RPMI8226 (cell line): Measurements from ENCODE around the gene RAET1G.
"Not testable (repeated sequence)": the region's sequence is repeated elsewhere in the genome, so short reads cannot be mapped to it uniquely, and the experiment has no call there.

ENCODE experiments used
- DNase-seq: peaks from one replicate; pipeline ENCODE4 v3.0.0-alpha.2; 2015

RAET1G gene

GRCh38 chr6:149953390-149953789, 30.5 kb upstream of the RAET1G start:
- DNase-seq = not testable (repeated sequence)

DNA sequence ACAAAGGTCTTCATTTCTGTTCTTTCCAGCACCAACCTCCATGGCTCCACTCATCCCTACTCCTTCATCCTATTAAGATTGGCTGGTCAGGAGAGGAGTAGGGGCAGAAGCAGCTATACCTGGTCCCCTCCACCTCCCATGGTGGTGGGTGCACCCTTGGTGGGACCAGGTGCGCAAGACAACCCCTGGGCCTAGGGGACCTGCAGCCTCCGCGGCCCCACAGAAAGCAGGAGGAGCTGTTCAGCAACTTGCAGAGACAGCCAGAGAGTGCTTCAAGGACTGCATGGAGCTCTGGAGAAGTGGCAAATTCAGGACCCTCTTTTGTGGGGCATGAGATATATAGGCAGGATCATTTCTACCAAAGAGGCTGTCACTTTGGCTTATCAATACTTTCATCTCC, 28.7 kb upstream of the RAET1G start:
- DNase-seq = no peak

DNA sequence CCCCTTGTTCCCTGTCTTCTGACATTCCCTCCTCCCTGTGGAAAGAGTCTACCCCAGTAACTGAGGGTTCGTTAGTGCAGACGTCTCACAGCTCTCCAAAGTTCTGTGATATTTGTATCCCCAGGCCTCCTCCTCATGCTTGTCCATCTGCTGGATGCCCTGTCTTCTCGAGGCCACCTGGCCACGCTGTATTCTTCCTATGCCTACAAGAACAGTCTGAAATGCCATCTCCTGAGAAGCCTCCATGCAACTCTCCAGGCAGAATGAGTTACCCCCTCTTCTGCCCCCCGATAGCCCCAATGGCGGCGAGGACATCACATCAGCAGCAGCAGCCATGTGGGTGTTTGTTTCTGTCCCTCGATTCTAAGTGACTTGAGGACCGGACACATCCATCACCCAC, 28.2 kb upstream of the RAET1G start:
- no peak for DNase-seq

- DNase-seq = no peak
Measured at GRCh38 chr6:149950423-149950822, 27.5 kb upstream of the RAET1G start.

DNA sequence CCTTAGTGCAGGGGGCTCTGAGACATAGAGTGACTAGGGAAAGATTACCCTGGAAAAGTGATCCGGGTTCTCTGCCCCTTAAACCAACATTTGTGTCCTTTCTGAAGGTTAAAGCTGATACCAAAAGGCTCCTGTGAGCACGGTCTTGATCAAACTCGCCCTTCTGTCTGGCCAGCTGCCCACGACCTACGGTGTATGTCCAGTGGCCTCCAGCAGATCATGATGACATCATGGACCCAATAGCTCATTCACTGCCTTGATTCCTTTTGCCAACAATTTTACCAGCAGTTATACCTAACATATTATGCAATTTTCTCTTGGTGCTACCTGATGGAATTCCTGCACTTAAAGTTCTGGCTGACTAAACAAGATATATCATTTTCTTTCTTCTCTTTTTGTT, 25.7 kb upstream of the RAET1G start:
- no peak for DNase-seq

DNA sequence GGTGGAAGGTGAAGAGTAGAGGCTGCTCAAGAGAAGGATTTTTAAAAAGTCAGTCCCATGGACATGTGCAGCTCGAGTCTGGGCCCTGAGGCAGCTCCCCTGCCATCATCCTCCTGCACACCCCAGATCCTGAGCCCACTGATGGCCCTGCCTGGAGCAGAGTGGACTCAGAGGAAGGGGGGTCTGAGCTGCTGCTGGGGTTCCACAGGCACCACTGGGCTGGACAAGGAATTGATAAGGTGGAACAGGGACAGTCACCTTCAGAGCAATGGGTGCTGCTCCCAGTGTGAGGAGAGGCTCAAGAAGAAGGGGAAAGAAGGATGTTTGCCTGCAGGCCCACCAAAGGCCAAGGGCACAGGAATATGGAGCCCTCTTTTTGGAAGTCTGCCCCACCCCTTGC, 25.1 kb upstream of the RAET1G start:
- no peak for DNase-seq

DNA sequence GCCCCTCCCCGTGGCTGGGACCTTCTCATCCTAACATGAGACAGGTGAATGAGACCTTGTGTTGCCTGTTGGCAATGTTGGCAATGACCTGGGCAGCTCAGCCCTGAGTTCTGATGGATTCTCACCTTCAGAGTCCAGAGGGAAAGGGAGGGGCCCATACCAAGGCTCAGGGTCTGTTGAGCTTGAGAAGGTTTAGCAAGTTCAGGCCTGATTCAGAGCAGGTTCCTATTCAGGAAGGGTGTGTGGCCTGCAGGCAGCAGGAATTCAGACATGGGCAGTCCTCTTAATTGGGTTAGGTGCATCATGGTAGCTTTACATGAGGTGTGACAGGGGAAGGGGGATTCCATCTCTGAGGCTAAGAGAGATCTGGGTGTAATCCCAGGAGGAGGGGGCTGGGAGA, 24.6 kb upstream of the RAET1G start:
- DNase-seq = not testable (repeated sequence)

DNA sequence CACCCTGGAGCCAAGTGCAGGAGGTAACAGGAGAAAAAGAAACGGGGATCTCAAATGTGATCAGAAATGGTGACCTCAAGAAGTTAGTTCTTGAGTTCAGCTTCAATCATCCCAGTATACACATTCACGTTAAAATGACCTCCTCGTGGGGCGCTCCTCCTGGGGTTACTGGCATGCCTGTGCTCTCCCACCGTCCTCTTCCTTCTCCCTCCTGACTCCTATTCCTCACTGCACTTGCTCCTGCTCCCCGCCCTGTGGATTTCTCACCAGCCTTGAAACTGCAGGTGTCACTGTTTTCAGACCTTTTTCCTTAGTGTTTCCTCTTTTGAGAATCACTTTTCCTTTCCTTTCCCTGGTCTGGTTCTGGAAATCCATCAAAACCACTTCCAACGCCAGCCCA, 23.7 kb upstream of the RAET1G start:
- DNase-seq = not testable (repeated sequence)

- DNase-seq = not testable (repeated sequence)
Measured at GRCh38 chr6:149945276-149945675, 22.4 kb upstream of the RAET1G start.

DNA sequence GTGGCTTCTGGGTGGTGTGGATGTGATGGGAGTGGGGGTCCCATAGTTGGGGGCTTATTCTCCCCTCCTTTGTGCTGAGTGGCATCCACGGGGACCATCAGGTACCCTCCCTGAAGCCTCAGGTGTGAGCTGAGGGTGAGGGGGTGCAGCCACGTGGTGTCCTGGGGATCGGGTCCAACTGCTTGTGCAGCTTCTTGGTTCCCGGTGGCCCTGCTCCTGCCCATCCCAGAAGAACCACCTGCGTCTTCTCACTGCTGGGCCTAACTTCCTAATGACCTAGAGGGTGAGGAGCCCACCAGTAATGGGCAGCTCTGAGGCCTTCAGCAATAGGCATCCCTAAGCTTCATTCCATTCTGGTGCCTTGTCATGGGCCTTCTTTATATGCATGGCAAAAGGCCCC, 20.4 kb upstream of the RAET1G start:
- not testable (repeated sequence) for DNase-seq

GRCh38 chr6:149942461-149942829, 19.5 kb upstream of the RAET1G start:
- DNase-seq = no peak

DNA sequence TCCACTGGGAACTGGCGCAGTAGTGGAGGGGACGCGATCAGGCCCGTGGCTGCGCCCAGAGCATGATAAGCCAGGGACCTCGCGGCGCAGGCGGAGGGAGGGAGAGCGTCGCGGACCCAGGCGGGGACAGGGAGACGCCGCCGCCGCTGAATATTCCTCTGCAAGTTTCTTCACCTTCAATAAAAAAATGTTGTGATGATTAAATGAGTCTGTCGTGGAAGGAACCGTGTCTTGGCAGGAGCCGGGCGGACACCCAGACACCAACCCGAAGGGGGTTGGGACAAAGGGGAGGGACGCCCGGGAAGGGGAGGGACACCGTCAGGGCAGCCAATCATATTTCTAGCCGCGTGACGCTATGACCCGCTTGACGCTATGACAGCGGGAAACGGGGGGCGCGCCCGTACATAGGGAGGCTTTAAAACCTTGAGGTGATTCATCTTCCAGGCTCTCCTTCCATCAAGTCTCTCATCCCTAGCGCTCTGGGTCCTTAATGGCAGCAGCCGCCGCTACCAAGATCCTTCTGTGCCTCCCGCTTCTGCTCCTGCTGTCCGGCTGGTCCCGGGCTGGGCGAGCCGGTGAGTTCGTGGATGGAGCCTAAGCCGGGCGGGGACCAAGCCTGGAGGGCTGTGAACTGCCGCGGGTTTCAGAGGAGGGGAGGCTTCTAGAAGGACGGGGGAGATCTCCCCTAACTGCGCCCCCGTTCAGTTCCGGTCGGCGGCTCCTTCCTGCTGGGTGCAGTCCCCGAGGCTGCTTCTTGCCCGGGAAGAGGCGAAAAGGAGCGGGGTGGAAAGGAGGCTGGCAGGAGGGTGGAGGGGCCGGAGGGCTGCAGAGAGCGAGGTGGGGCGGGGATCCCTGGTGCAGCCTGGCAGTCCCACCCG, 18.9 kb upstream of the RAET1G start, which contains the start of gene ULBP2:
Gene ULBP2, plus strand, starts transcription at position 432 of the 878 bp plus-strand sequence. Its CDS starts 59 bp downstream, at position 491.
- no peak for DNase-seq

- no peak for DNase-seq
Measured at GRCh38 chr6:149940672-149940982, 17.7 kb upstream of the RAET1G start.

GRCh38 chr6:149939909-149940671, 17.2 kb upstream of the RAET1G start:
- no peak for DNase-seq

DNA sequence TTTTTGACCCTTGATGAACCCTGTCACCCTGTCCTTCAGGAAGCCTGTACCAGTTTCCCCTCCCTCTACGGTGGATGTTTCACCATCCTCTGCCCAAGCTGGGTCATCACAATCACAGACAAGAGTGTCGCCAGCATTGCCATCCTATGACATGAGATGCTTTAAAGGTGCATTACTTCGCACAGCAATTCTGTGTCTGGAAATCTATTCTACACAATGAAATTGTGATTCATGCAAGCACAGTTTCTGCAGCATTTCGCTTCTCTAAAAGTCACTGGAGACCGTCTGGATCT, 16.4 kb upstream of the RAET1G start:
- no peak for DNase-seq

DNA sequence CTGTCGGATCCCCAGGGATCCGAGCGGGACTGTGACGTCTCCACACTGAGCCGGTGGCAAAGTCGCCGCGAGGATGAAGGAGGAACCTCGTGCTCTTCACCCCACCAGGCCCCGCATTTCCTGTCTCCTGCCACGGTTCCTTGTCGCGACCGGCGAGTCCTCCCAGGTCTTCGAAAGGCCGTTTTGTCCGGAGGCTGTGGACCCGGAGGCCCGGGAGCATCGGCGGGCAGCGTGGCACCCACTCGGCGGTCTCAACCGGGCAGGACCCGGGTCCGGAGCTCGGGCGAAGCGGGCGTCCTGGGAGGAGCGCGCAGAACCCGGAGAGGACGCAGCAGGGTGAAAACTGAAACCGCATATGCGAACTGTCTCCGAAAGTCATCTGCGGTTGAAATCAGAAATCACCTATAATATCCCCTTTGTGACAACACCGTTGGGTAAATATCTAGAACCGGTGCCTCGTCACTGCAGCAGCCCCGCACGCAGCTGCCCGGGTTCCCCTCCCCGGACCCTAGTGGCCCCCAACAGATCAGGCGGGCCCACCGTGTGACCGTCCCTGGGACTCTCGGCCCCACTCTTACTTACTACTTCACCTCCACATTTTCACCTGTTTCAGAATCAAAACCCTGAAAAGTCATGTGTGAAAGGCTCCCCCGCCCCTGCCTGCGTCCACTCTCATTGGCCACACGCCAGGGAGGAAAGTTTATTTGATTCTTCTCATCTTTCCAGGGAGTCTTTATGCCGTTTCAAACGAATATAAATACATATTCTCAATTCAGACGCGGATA, 15.8 kb upstream of the RAET1G start:
- peak; percentile 33 for DNase-seq

DNA sequence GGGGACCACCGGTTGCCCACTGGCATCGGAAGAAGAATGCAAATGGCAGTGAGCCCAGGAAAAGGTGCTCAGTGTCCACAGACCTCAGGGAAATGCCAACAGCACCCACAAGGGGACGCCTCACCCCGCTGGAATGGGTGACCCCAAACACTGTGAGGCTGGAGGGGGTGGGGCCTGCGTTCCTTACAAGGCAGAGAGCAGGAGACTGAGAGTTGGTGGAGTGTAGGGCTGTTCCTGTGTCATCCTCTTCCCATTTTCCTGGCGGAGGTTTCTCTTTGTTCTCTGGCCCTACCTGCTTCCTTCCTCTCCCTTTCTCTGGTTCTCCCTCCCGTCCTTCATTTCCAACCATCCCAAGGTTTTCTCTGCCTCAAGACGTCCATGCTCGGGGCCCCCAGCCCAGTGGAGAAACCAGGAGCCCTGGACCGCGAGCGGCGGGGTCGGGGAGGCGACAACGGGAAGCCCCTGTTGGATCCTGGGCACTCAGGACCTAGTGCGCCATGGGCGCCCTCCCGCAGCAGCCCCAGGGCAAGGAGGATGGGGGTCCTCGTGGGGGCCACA, 15.2 kb upstream of the RAET1G start:
- not testable (repeated sequence) for DNase-seq

DNA sequence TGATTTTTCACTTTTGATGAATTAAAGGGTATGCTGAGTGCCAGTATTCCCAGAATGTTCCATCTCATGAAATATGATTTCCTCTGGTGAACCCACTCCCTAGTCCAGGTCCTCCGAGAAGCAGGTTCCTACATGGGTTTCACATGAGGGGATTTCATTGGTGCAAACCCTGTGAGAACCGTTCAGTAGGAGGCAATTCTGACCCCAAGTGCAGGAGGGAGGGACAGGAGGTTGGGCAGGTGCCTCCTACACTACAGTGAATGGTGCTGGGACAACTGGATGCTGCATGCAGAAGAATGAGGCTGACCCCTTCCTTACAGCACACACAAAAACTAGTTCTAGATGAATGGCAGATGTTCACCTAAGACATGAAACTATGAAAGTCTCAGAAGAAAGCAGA, 13.8 kb upstream of the RAET1G start:
- DNase-seq = no peak

DNA sequence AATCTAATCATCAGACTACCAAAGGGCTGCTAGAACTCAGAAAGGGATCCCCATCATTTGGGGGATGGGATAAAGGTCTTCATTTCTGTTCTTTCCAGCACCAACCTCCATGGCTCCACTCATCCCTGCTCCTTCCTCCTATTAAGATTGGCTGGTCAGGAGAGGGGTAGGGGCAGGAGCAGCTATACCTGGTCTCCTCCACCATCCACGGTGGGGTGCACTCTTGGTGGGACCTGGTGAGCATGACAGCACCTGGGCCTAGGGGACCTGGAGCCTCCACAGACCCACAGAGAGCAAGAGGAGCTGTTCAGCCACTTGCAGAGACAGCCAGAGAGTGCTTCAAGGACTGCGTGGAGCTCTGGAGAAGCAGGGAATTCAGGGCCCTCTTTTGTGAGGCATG, 12.7 kb upstream of the RAET1G start:
- no peak for DNase-seq

DNA sequence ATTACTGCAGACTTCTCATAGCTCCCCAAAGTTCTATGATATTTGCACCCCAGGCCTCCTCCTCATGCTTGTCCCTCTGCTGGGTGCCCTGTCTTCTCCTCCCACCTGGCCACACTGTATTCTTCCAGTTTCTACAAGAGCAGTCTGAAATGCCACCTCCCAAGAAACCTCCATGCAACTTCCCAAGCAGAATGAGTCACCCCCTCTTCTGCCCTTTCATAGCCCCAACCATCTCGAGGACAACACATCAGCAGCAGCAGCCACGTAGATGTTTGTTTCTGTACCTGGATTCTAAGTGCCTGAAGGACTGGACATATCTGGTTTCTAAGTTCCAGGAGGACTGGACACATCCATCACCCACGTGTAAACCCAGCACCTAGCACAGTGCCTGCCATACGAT, 12.3 kb upstream of the RAET1G start:
- no peak for DNase-seq

DNA sequence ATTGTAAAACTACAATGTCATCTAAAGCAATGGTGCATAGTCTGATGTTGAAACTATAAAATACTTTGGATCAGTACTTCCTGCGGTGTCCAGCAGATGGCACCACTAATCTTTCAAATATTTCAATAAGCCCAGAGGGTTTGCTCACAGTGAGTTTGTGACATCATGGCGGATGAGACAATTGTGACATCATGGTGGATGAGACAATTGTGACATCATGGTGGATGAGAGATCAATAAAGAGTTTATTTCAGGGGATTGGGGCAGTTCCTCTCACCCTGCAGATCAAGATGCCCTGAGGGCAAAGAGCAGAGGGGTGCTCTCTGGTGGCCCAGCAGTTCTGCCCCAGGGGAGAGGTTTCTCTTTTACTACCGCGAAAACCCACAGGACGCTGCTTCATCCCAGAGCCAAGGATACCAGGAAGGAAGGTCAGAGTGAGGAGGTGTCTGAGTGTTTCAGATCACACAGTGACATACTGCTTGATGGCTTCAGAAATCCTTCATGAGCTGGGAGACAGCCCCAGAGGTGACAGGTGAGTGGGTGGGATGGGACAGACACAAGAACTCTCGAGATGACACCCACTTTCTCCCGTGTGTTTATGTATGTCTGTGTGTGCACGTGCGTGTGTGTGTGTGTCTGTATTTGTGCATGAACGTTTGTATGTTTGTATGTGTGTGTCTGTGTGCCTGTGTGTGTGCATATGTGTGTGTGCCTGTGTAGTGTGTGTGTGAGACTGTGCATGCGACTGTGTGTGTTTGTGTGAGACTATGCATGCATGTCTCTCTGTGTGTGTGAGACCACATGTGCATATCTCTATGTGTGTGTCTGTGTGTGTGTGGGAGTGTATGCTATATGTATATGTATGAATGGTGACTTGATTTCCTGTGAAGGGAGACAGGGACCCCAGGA, 11.6 kb upstream of the RAET1G start:
- peak; percentile 66 for DNase-seq

DNA sequence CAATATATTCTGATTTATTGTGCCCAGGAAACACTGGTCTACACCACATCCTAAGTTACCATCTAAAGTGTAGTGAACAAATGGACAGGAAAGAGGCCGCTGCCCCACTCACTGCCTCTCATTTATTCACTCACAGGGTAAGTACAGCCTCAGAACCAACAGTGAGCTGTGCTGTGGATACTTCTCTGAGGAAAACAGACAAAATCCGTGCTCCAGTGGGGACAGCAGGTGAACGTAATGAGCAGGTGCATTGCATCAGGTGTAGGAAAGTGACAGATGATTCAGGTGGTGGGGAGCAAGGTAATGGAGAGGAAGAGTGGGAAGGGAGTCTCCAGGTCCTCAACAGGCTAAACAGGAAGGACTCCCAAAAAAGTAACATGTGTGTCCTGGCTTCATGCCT, 10.5 kb upstream of the RAET1G start:
- DNase-seq = no peak
